Activated CD4-positive, alpha-beta T cell treated with anti-CD3 and anti-CD28 coated beads, Interleukin-2, amount 50 U/mL, for 48 hours (primary cell): ENCODE measurements around the gene LRRTM4.
"Not testable (repeated sequence)": the region's sequence is repeated elsewhere in the genome, so short reads cannot be mapped to it uniquely, and the experiment has no call there.

Source experiments
- DNase-seq, 2 experiments: peaks; one replicate each; pipeline ENCODE4 v3.0.0-alpha.2; 2020

The LRRTM4 gene

GRCh38 chr2:77309725-77310124 lies 212.5 kb downstream of the LRRTM4 start:
- DNase-seq: no peak

DNA sequence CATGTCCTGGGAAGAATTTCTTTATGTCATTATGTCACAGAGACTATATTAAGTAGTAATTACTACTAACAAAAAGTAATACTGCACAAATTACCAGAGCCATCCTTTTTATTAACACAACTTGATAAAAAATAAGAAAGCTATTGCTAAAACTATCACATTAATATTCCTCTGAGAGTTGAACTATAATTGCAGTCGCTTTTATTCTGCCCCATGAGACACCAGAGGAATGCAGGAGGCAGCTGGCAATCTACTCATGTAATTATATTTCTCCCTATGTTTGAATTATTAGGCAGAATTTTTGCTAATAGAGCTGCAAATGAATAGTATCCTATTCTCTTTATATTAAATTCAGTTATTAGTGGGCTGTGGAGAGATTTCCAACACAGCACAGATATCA lies 220.7 kb downstream of the LRRTM4 start:
- no peak for DNase-seq

DNA sequence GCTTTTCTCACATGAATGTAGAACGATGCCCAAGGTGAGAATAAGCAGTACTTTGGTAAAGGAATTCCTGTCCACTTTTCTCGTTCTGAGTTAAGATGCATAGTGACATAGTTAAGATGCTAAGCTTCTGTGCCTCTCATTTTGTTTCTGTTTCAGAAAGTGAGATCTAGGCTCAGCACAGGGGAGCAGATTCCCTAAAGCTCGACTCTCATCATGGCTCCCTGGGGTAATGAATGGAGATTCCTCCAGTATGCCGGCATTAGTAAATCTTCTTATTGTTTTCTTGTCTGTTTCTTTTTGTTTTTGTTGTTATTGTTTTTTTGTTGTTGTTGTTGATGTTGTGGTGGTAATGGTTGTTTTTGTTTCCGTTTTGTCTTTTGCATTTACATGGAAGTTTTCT lies 225.4 kb downstream of the LRRTM4 start:
- no peak for DNase-seq

DNA sequence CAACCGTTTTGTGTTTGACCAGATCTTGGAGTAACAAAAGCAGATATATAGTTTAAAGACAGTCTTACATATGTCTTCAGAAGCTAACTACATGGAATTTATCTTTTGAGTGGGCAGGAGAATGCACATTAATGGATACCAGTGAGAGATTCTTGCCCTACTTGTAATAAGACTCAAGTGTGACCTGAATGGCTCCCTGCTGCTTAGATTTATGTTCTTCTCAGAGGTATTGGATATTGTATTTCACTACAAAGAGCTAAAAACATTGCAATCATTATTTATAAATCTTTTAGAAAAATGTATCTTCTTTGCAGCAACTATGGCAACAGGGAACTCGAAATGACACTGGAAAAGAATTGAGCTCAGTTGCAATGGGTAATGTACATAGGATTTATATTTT lies 227.7 kb downstream of the LRRTM4 start:
- DNase-seq: no peak

- DNase-seq: no peak
These were observed 237.8 kb downstream of the LRRTM4 start for GRCh38 chr2:77284353-77284752.

DNA sequence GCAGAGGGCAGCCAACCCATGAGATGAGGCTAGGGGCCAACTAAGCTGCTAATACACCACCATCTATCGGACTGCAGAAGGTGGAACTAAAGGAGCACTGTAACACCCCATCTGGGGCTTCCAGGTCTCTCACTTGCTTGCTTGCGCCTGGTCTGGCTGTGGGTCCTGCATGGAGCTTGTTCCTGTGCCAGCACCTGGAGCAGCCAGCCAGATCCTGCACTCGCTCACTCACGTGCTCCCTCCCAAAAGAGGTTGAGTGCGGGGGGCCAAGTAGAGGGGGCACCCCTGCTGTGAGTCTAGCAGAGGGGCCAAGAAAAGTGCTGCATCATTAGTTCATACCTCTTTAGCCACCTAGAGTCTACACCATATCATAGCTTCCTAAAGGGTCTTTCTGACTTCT lies 250.9 kb downstream of the LRRTM4 start:
- no peak for DNase-seq

DNA sequence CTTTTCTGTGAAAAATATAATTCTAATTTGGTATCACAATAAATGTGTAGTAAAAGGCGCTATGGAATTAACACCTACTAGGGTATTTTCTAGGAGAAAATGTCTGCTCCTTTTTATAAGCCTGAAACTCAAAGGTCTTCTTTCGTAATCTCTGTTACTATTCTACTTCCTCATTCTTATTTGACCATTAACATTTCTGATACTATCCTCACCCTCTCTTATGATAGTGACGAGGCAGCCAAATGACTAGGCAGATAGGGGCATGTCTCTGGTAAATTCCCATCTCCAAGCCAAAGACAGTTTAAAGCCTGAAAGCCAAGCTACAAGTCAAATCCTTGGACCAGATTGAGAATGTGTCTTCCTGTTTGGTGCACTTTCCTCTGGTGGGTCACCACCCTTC lies 251.7 kb downstream of the LRRTM4 start:
- DNase-seq: no peak

- DNase-seq: no peak
These were observed 253.6 kb downstream of the LRRTM4 start for GRCh38 chr2:77268626-77269025.

GRCh38 chr2:77232909-77233425 lies 289.2 kb downstream of the LRRTM4 start:
- DNase-seq: no peak

DNA sequence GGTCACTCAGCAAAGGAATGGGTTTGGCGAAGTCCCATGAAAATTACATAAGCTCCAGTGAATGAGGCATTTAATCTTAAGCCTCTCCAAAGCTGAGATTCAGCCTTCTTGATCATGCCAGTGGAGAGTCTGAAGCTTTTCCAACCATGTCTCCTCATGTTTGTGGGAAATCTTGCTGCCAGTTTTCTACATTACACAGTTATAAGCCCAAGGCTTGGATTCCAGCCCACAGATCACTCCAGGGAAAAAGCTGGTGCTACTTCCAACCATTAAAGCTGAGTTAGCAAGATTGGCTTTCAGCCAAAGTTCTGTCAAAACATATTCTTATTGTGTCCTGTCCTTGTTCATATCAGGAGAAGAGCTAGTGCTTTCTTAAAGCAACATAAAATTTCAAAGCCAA lies 293.8 kb downstream of the LRRTM4 start:
- DNase-seq: no peak

DNA sequence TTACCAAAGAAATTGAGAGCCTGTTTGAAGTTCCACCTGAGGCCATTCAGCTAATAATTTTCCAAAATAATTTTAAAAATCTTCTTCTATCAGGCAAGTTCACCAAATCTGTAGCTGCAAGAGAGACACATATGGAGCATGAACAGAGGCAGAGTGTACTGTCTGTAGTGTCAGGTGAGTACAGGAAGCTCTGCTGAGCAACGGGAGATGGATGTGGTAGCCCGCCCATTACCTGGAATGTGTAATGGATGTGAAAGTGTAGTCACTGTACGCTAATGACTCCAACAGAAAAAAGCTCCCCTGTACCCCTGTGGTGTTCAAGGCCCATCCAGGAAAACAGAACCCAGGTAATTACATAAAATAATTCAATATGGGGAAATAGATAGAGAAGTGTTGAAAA lies 311.5 kb downstream of the LRRTM4 start:
- no peak for DNase-seq

- no peak for DNase-seq
These were observed 314.8 kb downstream of the LRRTM4 start for GRCh38 chr2:77207331-77207730.

DNA sequence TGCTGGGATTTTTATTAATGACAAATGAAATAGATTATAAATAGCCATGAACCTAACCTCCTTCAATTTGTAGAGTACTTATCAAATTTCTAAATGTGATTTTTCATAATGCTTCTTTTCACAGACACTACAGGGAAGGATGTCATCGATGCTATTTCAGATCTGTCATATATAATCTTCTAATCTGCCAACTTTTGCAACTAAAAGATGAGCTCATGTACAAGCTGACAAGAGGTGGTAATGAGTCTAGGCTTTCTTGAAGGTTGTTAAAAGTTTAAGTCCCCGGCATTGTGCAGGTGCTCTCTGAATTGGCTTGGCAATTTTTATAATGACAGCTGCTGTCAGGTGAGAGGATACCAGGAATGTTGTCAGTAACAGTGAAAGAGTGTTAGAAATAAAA lies 320.4 kb downstream of the LRRTM4 start:
- DNase-seq: no peak

DNA sequence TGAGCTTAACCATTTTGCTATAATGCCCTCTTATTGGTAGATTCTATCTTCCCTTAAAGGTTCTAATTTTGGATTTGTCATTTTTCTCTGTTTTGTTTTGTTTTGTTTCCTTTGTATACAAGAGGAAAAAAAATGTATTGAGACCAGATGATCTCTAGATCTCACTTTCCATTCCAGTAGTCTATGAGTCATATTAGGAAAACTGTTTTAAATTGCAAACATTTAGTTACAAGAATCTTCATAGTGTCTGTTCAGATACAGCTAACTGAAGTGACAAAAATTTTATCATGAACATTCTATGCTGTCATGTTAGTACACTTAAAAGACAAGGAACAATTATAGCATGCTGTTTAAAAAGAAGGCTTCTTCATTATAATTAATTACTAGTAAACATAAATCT lies 322.8 kb downstream of the LRRTM4 start:
- DNase-seq: no peak

GRCh38 chr2:77193858-77194448 lies 328.2 kb downstream of the LRRTM4 start:
- DNase-seq: no peak

- DNase-seq: no peak
These were observed 329.3 kb downstream of the LRRTM4 start for GRCh38 chr2:77192811-77193289.

- DNase-seq: no peak
These were observed 330.5 kb downstream of the LRRTM4 start for GRCh38 chr2:77191665-77192064.

DNA sequence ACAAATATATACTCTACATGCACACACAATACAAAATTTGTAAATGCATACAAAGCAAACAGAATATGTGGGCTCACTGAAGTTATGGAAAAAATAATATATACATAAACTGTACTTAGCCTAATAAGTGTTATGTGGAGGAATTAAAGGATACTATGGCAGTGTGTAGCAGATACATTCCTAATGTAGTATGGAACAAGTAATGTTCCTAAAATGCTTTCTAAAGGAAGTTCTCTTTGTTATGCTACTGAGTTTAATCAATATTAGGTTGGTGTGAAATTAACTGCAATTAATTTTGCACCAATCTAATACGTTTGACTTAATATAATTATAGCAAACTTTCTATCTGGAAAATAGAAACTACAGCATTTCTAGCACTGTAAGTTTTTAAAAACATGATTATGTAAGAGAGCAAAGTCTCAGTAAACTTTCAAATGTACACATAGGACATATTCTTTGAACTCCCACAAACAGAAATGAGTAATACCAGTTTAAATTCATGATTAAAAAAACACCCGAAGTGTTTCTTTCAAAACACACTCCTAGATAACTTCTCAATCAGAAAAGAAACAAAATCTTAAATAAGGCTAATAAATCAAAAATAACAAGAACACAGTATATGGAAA lies 331.3 kb downstream of the LRRTM4 start:
- DNase-seq: no peak

DNA sequence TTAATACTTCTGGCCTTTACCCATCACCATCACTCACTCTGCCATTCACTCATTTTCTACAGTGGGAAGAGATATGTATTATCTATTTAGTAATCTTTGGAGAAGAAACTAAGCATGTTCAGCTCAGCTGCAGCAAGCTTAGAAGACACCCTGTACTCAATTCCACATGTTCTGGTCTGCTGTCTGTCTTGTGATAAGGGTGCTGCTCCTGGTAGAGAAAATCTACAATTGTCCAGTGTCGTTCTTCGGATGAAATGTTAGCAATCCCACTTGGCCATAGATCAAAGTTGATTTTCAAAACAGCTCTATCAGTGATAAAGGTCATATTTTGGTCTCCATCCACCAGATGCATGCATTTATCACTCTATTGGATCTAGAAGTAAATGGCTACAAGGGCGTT lies 337.1 kb downstream of the LRRTM4 start:
- DNase-seq: no peak

GRCh38 chr2:77179297-77179696 lies 342.9 kb downstream of the LRRTM4 start:
- no peak for DNase-seq

DNA sequence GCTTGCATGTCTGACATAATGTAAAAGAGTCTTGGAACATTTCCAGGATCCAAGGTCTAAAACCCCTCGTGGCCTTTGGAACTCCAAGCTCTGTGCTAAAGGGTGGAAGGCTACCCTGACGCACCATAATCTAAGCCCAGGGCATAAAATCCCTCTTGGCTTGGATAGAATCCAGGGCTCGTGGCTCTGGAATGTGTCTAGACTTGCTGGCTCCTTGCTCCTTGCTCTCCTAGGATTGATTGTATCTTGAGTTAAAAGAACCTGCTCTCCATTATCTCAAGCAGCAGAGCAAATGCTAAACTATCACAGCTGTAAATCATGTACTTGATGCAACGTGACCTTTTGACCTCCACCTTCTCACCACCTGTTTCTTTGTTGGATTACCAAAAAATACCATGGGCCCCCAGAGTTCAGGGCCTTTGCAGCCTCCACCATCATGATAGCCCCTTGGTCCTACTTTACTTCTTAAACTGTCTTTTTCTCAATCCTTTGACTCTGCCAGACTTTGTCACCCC lies 346.9 kb downstream of the LRRTM4 start:
- DNase-seq: not testable (repeated sequence)

- no peak for DNase-seq
These were observed 352.8 kb downstream of the LRRTM4 start for GRCh38 chr2:77169426-77169825.

DNA sequence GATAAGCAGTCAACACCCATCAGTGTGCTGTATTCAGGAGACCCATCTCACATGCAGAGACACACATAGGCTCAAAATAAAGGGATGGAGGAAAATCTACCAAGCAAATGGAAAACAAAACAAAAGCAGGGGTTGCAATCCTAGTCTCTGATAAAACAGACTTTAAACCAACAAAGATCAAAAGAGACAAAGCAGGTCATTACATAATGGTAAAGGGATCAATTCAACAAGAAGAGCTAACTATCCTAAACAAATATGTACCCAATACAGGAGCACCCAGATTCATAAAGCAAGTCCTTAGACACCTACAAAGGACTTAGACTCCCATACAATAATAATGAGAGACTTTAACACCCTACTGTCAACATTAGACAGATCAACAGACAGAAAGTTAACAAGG lies 358.2 kb downstream of the LRRTM4 start:
- DNase-seq: not testable (repeated sequence)

DNA sequence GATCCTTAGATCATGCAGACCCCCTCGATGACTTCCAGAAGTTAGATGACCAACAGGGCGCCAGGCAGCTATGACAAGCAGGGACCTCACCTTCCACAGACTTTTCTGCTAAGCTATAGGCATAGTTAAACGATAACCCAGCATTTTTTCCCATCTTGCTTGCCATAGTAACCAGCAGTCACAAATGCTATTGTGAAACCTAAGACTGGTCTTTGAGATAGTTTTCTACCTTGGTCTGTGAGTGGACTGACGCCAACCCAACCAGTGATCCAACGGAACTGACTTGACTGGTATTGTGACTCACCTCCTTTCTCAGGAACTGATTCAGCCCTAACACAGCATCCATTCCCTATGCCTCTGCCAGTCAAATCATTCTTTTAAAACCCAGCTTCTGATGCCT lies 361.2 kb downstream of the LRRTM4 start:
- DNase-seq: no peak

GRCh38 chr2:77156599-77156998 lies 365.6 kb downstream of the LRRTM4 start:
- no peak for DNase-seq
